Measurements from ENCODE around the gene RND2. TPM values are rescaled to one million over a fixed set of nuclear protein-coding genes. Genes with fewer than 3 reads are reported as not detected.

The RND2 gene
- total and polyA plus RNA-seq, 4 experiments from 2014 or later, result 0.13 to 0.29 (median 0.27) TPM

DNA sequence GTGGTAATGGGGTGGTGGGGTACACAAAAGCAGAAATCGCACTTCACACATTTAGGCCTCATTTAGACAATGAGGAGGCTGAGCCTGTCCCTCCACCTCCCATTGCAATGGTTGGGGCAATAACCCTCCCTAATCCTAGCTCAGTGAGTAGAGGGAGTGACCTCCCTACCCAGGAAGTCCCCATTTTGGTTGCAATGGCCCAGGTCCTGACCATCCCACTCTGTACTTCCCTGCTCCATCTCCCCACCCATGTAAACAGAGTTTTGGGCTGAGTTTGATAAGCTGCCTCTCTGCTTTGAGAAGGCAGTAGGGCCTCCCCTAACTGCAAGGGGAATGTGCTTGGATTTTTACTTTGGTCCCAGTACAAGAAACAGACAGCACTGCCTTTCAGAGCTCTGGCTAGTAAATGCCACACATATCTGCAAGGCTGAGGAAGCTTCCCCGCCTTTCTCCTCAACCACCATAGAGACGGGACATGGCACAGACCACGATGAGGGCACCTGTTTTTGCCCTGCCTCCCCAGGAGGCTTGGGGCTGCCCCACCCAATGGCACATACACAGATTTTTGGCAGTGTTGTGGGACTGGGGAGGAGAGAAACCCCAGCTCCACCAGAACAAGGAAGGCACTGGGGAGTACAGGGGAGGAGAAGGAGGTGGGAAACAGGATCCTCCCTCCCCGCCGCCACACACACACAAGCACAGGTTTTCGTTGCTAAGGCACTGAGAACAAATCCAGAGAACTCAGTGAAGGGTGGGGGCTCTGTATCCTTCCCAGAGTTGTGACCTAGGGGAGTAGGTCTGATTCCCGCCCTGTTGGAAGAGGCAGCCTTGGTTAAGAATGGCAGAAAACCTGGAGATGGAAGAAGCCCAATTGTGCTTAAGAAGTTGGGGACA is 10.1 kb upstream of the RND2 start:
- Histone ChIP-seq H3K9me3 (ENCODE audit: control insufficient read depth in 1 of 2, low read length in 2 of 2) (no peaks in the 10 kb centered on the region), H3K27ac (ENCODE audit: low read depth, low read length) (no peak overlapping the region), H3K4me1 (ENCODE audit: insufficient read depth, low read length) (peaks cover 16% of the 10 kb centered on the region), H3K36me3 (ENCODE audit: insufficient read depth, low read length) (peaks cover 23% of the 10 kb centered on the region), H3K27me3 (ENCODE audit: insufficient read depth, low read length) (no peaks in the 10 kb centered on the region), H3K4me3 (ENCODE audit: low read length in 2 of 2) (no peak overlapping the region)
- no peaks in the 10 kb centered on the region for H3K9me3 Mint-ChIP-seq
- intact Hi-C loops (cut with micrococcal nuclease), result no loop called here
- H3K27ac Mint-ChIP-seq, result peak overlapping the region; percentile 39 to 88 (median 74)
- H3K36me3 Mint-ChIP-seq, result peaks cover 6 to 42% of the 10 kb centered on the region in 2 donors
- no peak overlapping the region for H3K4me3 Mint-ChIP-seq
- POLR2A ChIA-PET (ENCODE audit: partially characterized antibody), result interaction anchor here (0.8 to 1.2 kb wide), 3 partner anchors 9 to 301 kb away, joined by 3 read pairs; partner anchors contain the start of genes IFI35 and RPL27
- H3K27me3 Mint-ChIP-seq, result no peaks in the 10 kb centered on the region
- peaks cover 18 to 42% (median 25%) of the 10 kb centered on the region in 4 donors for H3K4me1 Mint-ChIP-seq
- CTCF ChIA-PET (ENCODE audit: partially characterized antibody), result interaction anchor here (1.3 kb wide), 1 partner anchor 324 kb away, joined by 4 read pairs; no protein-coding TSS in a partner anchor
- DNase-seq, result no peak

- intact Hi-C loops (cut with micrococcal nuclease), result no loop called here
Observed at GRCh38 chr17:43015579-43015978, 9.5 kb upstream of the RND2 start.

DNA sequence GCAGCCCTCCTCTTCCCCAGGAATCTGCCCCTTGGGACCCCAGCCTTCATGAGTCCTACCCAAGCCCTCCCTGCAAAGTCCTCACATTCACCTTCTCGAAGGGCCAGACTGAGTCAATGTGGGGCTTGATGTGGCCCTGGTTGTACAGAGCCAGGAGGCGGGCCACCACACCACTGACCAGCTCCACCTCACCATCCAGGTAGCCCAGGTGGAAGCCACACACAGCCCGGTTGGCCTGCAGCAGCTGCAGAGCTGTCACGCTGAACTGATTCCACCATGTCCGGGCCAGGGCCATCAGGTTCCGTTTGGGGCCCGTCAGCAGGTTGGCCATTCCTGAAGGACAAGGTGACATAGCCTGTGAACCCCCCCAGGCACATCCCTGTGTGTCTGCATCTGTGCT is 8.8 kb upstream of the RND2 start:
- no peak overlapping the region for H3K4me3 Mint-ChIP-seq

More at GRCh38 chr17:43015579-43015978, 9.5 kb upstream of the RND2 start:
- peaks cover 6 to 38% of the 10 kb centered on the region in 2 donors for H3K36me3 Mint-ChIP-seq
- H3K9me3 Mint-ChIP-seq, result no peaks in the 10 kb centered on the region
- H3K36me3 ChIP-seq (ENCODE audit: insufficient read depth, low read length), result peaks cover 23% of the 10 kb centered on the region
- ChIA-PET CTCF (ENCODE audit: partially characterized antibody) (interaction anchor here (1.3 kb wide), 1 partner anchor 324 kb away, joined by 4 read pairs; no protein-coding TSS in a partner anchor), POLR2A (ENCODE audit: partially characterized antibody) (interaction anchor here (1.0 to 1.2 kb wide), 2 partner anchors 9 to 300 kb away, joined by 3 read pairs; partner anchors contain the start of gene IFI35)
- DNase-seq, result no peak
- H3K4me3 ChIP-seq (ENCODE audit: low read length in 2 of 2), result no peak overlapping the region
- H3K4me1 ChIP-seq (ENCODE audit: insufficient read depth, low read length), result peaks cover 21% of the 10 kb centered on the region
- no peaks in the 10 kb centered on the region for H3K9me3 ChIP-seq (ENCODE audit: control insufficient read depth in 1 of 2, low read length in 2 of 2)
- H3K4me1 Mint-ChIP-seq, result peaks cover 19 to 44% (median 26%) of the 10 kb centered on the region in 4 donors
- no peaks in the 10 kb centered on the region for H3K27me3 ChIP-seq (ENCODE audit: insufficient read depth, low read length)
- no peak overlapping the region for H3K4me3 Mint-ChIP-seq
- peak overlapping the region in 4 of 7 donors; percentile 5 to 74 (median 56) for H3K27ac Mint-ChIP-seq
- no peak overlapping the region for H3K27ac ChIP-seq (ENCODE audit: low read depth, low read length)
- H3K27me3 Mint-ChIP-seq, result no peaks in the 10 kb centered on the region

DNA sequence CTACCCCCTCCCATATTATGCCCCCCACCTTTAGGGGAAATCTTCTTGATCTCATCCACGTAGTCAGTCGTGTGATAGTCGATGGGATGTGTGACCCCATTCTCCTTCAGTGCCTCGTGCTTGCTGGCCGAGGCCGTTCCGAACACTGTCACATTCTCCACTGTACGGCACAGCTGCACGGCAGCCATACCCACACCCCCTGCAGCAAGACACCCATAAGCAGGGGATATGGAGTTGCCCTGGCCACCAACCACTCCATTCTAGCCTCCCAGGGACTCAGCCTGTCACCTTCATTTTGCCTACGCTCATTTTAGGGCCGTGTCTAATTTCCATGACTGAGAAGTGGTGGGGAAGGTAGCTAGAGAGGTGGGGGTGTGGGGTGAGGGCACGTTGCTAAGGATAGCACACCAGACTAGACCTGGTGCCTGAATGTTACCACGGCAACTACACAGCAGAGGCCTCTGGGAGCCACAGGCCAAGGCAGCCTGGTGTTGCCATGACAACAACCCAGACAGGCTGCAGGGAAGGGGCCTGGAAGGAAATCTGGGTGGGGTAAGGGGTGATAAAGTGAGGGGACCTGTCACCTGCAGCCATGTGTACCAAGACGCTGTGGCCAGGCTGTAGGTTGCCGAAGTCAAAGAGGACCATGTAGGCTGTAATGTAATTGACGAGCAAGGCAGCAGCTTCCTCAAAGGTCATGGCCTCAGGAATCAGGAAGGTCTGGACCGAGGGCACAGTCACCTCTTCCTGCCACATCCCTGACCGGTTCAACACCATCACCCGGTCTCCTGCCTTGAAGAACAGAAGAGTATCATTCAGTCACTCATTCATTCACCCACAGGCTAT is 6.8 kb upstream of the RND2 start:
- CTCF ChIA-PET (ENCODE audit: partially characterized antibody), result no interaction called here
- Histone ChIP-seq H3K36me3 (ENCODE audit: insufficient read depth, low read length) (peaks cover 16% of the 10 kb centered on the region), H3K27me3 (ENCODE audit: insufficient read depth, low read length) (no peaks in the 10 kb centered on the region), H3K9me3 (ENCODE audit: control insufficient read depth in 1 of 2, low read length in 2 of 2) (no peaks in the 10 kb centered on the region), H3K4me3 (ENCODE audit: low read length in 2 of 2) (no peak overlapping the region), H3K27ac (ENCODE audit: low read depth, low read length) (no peak overlapping the region), H3K4me1 (ENCODE audit: insufficient read depth, low read length) (peaks cover 33% of the 10 kb centered on the region)
- peak in 4 of 5 donors; percentile 41 to 78 (median 56) for DNase-seq
- H3K36me3 Mint-ChIP-seq, result peaks cover 0 to 24% of the 10 kb centered on the region in 2 donors
- POLR2A ChIA-PET (ENCODE audit: partially characterized antibody), result interaction anchor here (0.7 to 5.2 kb wide), 2 partner anchors 20 to 40 kb away, joined by 3 to 26 read pairs; partner anchors contain the start of gene RPL27
- peak overlapping the region in 5 of 8 donors; percentile 2 to 32 (median 17) for H3K4me3 Mint-ChIP-seq
- no peaks in the 10 kb centered on the region for H3K27me3 Mint-ChIP-seq
- no peaks in the 10 kb centered on the region for H3K9me3 Mint-ChIP-seq
- peak overlapping the region; percentile 62 to 92 (median 81) for H3K27ac Mint-ChIP-seq
- intact Hi-C loops (cut with micrococcal nuclease), result no loop called here
- peaks cover 18 to 49% (median 30%) of the 10 kb centered on the region in 4 donors for H3K4me1 Mint-ChIP-seq

More for the DNA sequence above, 8.8 kb upstream of the RND2 start:
- Histone ChIP-seq H3K9me3 (ENCODE audit: control insufficient read depth in 1 of 2, low read length in 2 of 2) (no peaks in the 10 kb centered on the region), H3K36me3 (ENCODE audit: insufficient read depth, low read length) (peaks cover 23% of the 10 kb centered on the region), H3K27ac (ENCODE audit: low read depth, low read length) (no peak overlapping the region), H3K4me1 (ENCODE audit: insufficient read depth, low read length) (peaks cover 25% of the 10 kb centered on the region), H3K4me3 (ENCODE audit: low read length in 2 of 2) (no peak overlapping the region), H3K27me3 (ENCODE audit: insufficient read depth, low read length) (no peaks in the 10 kb centered on the region)
- no peak for DNase-seq
- Mint-ChIP-seq H3K27me3 (no peaks in the 10 kb centered on the region), H3K9me3 (no peaks in the 10 kb centered on the region), H3K4me1 (peaks cover 19 to 45% (median 28%) of the 10 kb centered on the region in 4 donors), H3K36me3 (peaks cover 6 to 34% of the 10 kb centered on the region in 2 donors), H3K27ac (peak overlapping the region in 2 of 7 donors; percentile 67 to 74)
- CTCF ChIA-PET (ENCODE audit: partially characterized antibody), result no interaction called here
- POLR2A ChIA-PET (ENCODE audit: partially characterized antibody), result no interaction called here
- intact Hi-C loops (cut with micrococcal nuclease), result no loop called here

DNA sequence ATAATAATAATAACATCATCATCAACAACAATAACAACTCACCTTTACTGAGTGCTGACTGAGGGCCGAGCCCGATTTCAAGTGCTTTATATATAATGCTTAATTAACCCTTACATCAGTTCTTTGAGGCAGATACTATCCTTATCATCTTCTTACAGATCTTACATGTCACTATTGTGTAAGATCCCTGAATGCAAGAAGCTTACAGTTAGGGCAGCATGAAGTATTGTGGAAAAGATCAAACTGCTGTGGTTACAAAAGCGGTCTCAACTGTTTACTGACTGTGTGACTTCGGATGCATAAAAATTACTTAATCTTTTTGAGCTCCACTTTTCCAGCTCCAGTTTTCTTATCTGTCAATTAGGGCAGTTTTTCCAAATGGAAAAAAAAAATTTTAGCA is 6.1 kb upstream of the RND2 start:
- peak overlapping the region in 1 of 8 donors; percentile 17 for H3K4me3 Mint-ChIP-seq
- Histone ChIP-seq H3K36me3 (ENCODE audit: insufficient read depth, low read length) (peaks cover 10% of the 10 kb centered on the region), H3K4me1 (ENCODE audit: insufficient read depth, low read length) (peaks cover 35% of the 10 kb centered on the region), H3K4me3 (ENCODE audit: low read length in 2 of 2) (no peak overlapping the region), H3K27ac (ENCODE audit: low read depth, low read length) (no peak overlapping the region), H3K27me3 (ENCODE audit: insufficient read depth, low read length) (no peaks in the 10 kb centered on the region), H3K9me3 (ENCODE audit: control insufficient read depth in 1 of 2, low read length in 2 of 2) (no peaks in the 10 kb centered on the region)
- no peaks in the 10 kb centered on the region for H3K27me3 Mint-ChIP-seq
- peak overlapping the region; percentile 62 to 92 (median 81) for H3K27ac Mint-ChIP-seq
- peaks cover 18 to 49% (median 32%) of the 10 kb centered on the region in 4 donors for H3K4me1 Mint-ChIP-seq
- no peaks in the 10 kb centered on the region for H3K9me3 Mint-ChIP-seq
- POLR2A ChIA-PET (ENCODE audit: partially characterized antibody), result interaction anchor here (0.7 to 5.2 kb wide), 2 partner anchors 13 to 20 kb away, joined by 3 to 26 read pairs; partner anchors contain the start of genes IFI35 and RPL27
- H3K36me3 Mint-ChIP-seq, result peaks cover 0 to 17% of the 10 kb centered on the region in 2 donors
- intact Hi-C loops (cut with micrococcal nuclease), result no loop called here
- CTCF ChIA-PET (ENCODE audit: partially characterized antibody), result no interaction called here
- DNase-seq, result no peak

DNA sequence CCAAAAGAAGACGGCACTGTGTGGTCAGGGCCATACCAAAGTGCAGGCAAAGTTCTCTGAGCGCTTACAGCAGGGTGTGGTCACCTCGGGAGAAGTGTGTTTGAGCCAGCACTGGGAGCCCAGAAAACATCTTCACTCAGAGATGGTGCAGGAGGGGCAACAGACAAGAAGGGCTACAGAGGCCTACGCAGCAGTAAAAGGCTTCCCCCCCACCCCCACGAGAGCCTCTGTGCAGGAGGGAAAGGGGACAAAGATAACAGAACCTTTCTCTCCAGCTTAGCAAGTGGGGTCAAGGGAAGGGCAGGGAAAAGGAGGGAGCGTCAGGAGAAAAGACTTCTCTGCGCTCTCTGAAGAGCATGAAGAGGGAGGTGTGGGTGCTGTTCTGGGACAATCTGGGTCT is 5.6 kb upstream of the RND2 start:
- H3K4me3 Mint-ChIP-seq, result peak overlapping the region in 7 of 8 donors; percentile 17 to 91 (median 55)
- H3K4me3 ChIP-seq (ENCODE audit: low read length in 2 of 2), result no peak overlapping the region
- H3K4me1 ChIP-seq (ENCODE audit: insufficient read depth, low read length), result peaks cover 40% of the 10 kb centered on the region
- peak overlapping the region; percentile 27 to 89 (median 79) for H3K27ac Mint-ChIP-seq
- H3K27me3 Mint-ChIP-seq, result no peaks in the 10 kb centered on the region
- intact Hi-C loops (cut with micrococcal nuclease), result no loop called here
- peaks cover 5% of the 10 kb centered on the region for H3K36me3 ChIP-seq (ENCODE audit: insufficient read depth, low read length)
- CTCF ChIA-PET (ENCODE audit: partially characterized antibody), result no interaction called here
- POLR2A ChIA-PET (ENCODE audit: partially characterized antibody), result interaction anchor here (0.7 to 5.2 kb wide), 2 partner anchors 13 to 21 kb away, joined by 3 to 26 read pairs; partner anchors contain the start of genes IFI35 and RPL27
- peaks cover 0 to 12% of the 10 kb centered on the region in 2 donors for H3K36me3 Mint-ChIP-seq
- no peaks in the 10 kb centered on the region for H3K27me3 ChIP-seq (ENCODE audit: insufficient read depth, low read length)
- no peaks in the 10 kb centered on the region for H3K9me3 Mint-ChIP-seq
- no peak for DNase-seq
- peaks cover 21 to 53% (median 35%) of the 10 kb centered on the region in 4 donors for H3K4me1 Mint-ChIP-seq
- H3K27ac ChIP-seq (ENCODE audit: low read depth, low read length), result no peak overlapping the region
- H3K9me3 ChIP-seq (ENCODE audit: control insufficient read depth in 1 of 2, low read length in 2 of 2), result no peaks in the 10 kb centered on the region
